ENCODE results near the gene MPDU1. TPM values are rescaled to one million over a fixed set of nuclear protein-coding genes. Genes with fewer than 3 reads are reported as not detected.

MPDU1 gene
- total and polyA plus RNA-seq, 4 donors, result 42.3 to 99.5 (median 84.8) TPM

- ATAC-seq (ENCODE audit: insufficient read depth, low FRiP score) (peak; percentile 55), DNase-seq (peak; percentile 93 to 95 (median 94))
- TF ChIP-seq CTCF (IDR thresholded peaks at IDR 0.05; ENCODE audit: control extremely low read depth, extremely low read depth), result peak; percentile 84
- Histone ChIP-seq H3K4me3 (peak overlapping the region; percentile 79), H3K9me3 (ENCODE audit: control insufficient read depth in 4 of 4, insufficient read depth in 3 of 4, low read length in 3 of 4) (no peaks in the 10 kb centered on the region), H3K9ac (ENCODE audit: insufficient read depth in 1 of 2, low read length in 2 of 2) (peak overlapping the region; percentile 53 to 95), H3K4me1 (ENCODE audit: control insufficient read depth in 5 of 5, insufficient read depth in 5 of 5, low read length in 5 of 5) (peaks cover 0 to 50% (median 27%) of the 10 kb centered on the region in 5 donors), H3K27ac (ENCODE audit: low read depth in 1 of 2, low read length in 1 of 2) (peak overlapping the region; percentile 95 to 97), H3K27me3 (ENCODE audit: control insufficient read depth in 3 of 3, insufficient read depth in 3 of 3, low read length in 2 of 3) (no peaks in the 10 kb centered on the region), H3K36me3 (ENCODE audit: control insufficient read depth in 4 of 4, insufficient read depth in 4 of 4, low read length in 4 of 4) (peaks cover 4 to 28% (median 20%) of the 10 kb centered on the region in 4 donors)
- WGBS, 2 donors, result 0 to 1% methylated on average over 30 to 32 of the region's 32 CpGs
These were observed 22.6 kb upstream of the MPDU1 start for GRCh38 chr17:7561028-7561575.

GRCh38 chr17:7561589-7562207 lies 22.0 kb upstream of the MPDU1 start, which contains the start of gene SENP3:
SENP3 (plus strand) TSS chr17:7561919; CDS start chr17:7563077, 1,158 bp downstream.
- Histone ChIP-seq H3K4me3 (peak within 1 kb of the TSS; percentile 79), H3K9ac (ENCODE audit: insufficient read depth in 1 of 2, low read length in 2 of 2) (peak within 1 kb of the TSS; percentile 77 to 95), H3K4me1 (ENCODE audit: control insufficient read depth in 5 of 5, insufficient read depth in 5 of 5, low read length in 5 of 5) (peaks cover 0 to 50% (median 27%) of the 10 kb centered on the region in 5 donors), H3K36me3 (ENCODE audit: control insufficient read depth in 4 of 4, insufficient read depth in 4 of 4, low read length in 4 of 4) (peaks cover 4 to 27% (median 21%) of the 10 kb centered on the region in 4 donors), H3K27ac (ENCODE audit: low read depth in 1 of 2, low read length in 1 of 2) (peak within 1 kb of the TSS; percentile 95 to 97), H3K9me3 (ENCODE audit: control insufficient read depth in 4 of 4, insufficient read depth in 3 of 4, low read length in 3 of 4) (no peaks in the 10 kb centered on the region), H3K27me3 (ENCODE audit: control insufficient read depth in 3 of 3, insufficient read depth in 3 of 3, low read length in 2 of 3) (no peaks in the 10 kb centered on the region)
- DNase-seq (peak; percentile 92 to 96 (median 94)), ATAC-seq (ENCODE audit: insufficient read depth, low FRiP score) (peak; percentile 79)
- 0 to 1% methylated on average over 67 to 82 of the region's 82 CpGs for WGBS, 2 donors
- TF ChIP-seq CTCF (IDR thresholded peaks at IDR 0.05; ENCODE audit: control extremely low read depth, extremely low read depth), result no peak

GRCh38 chr17:7562208-7562605 lies 21.4 kb upstream of the MPDU1 start:
- Histone ChIP-seq H3K9ac (ENCODE audit: insufficient read depth in 1 of 2, low read length in 2 of 2) (peak overlapping the region; percentile 77 to 81), H3K27me3 (ENCODE audit: control insufficient read depth in 3 of 3, insufficient read depth in 3 of 3, low read length in 2 of 3) (no peaks in the 10 kb centered on the region), H3K27ac (ENCODE audit: low read depth in 1 of 2, low read length in 1 of 2) (peak overlapping the region; percentile 95 to 97), H3K9me3 (ENCODE audit: control insufficient read depth in 4 of 4, insufficient read depth in 3 of 4, low read length in 3 of 4) (no peaks in the 10 kb centered on the region), H3K4me1 (ENCODE audit: control insufficient read depth in 5 of 5, insufficient read depth in 5 of 5, low read length in 5 of 5) (peaks cover 0 to 47% (median 27%) of the 10 kb centered on the region in 5 donors), H3K36me3 (ENCODE audit: control insufficient read depth in 4 of 4, insufficient read depth in 4 of 4, low read length in 4 of 4) (peaks cover 9 to 29% (median 23%) of the 10 kb centered on the region in 4 donors), H3K4me3 (peak overlapping the region; percentile 79)
- ATAC-seq (ENCODE audit: insufficient read depth, low FRiP score) (no peak), DNase-seq (no peak)
- TF ChIP-seq CTCF (IDR thresholded peaks at IDR 0.05; ENCODE audit: control extremely low read depth, extremely low read depth), result no peak
- WGBS, 2 donors, result 0 to 1% methylated on average over 28 of the region's 28 CpGs

All from lung (tissue), 12 donors.